GM10266 (cell line): ENCODE results near the gene CDKN1A.
"Not testable (repeated sequence)": the region's sequence is repeated elsewhere in the genome, so short reads cannot be mapped to it uniquely, and the experiment has no call there.

Experiments
- DNase-seq: peaks from one replicate; pipeline ENCODE4 v3.0.0; 2012; ENCODE audit errors: extremely low spot score
- CTCF ChIP-seq: IDR thresholded peaks from 2 replicates; pipeline ENCODE4 v1.5.1; 2012; ENCODE audit warnings: mild to moderate bottlenecking, low read depth; ENCODE audit not compliant: control insufficient read depth, insufficient read depth; ENCODE audit errors: missing control alignments

Gene CDKN1A

GRCh38 chr6:36700071-36700812 is 21.7 kb downstream of the CDKN1A start:
- TF ChIP-seq CTCF = no peak

GRCh38 chr6:36700831-36701230 is 22.3 kb downstream of the CDKN1A start:
- DNase-seq = no peak
- no peak for TF ChIP-seq CTCF

More at GRCh38 chr6:36700071-36700812, 21.7 kb downstream of the CDKN1A start:
- no peak for DNase-seq

GRCh38 chr6:36701401-36701991 is 23.0 kb downstream of the CDKN1A start:
- no peak for DNase-seq
- peak; percentile 36 for TF ChIP-seq CTCF

- TF ChIP-seq CTCF = no peak
- no peak for DNase-seq
Observed at GRCh38 chr6:36702656-36703055, 24.1 kb downstream of the CDKN1A start.

GRCh38 chr6:36703081-36703606 is 24.6 kb downstream of the CDKN1A start:
- no peak for TF ChIP-seq CTCF

GRCh38 chr6:36703982-36704381 is 25.5 kb downstream of the CDKN1A start:
- no peak for DNase-seq
- no peak for TF ChIP-seq CTCF

More at GRCh38 chr6:36703081-36703606, 24.6 kb downstream of the CDKN1A start:
- no peak for DNase-seq

- not testable (repeated sequence) for DNase-seq
Observed at GRCh38 chr6:36704961-36705577, 26.6 kb downstream of the CDKN1A start.
